ENCODE data around the gene USP25.

DNA sequence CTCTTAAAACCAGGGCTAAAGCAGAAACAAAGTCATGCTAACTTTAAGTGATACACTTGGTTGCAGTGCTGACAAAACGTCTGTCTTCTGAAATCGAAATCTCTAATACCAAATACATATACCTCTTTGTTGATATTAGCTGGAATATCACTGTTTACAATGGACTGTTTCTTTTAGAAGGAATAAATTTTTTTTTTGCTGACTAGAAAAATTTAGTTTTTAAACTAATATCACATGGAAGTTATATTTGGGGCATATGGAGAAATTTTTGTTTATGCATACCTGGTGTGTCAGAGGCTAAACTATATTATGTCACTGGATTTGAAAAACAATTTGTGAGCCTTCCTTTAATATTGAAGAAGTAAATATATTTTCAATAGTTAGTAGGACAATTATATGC, 39.1 kb downstream of the USP25 start:
- TF ChIP-seq ZNF70 (CRISPR knock-in tag; IDR thresholded peaks at IDR 0.05), result no peak
- TF ChIP-seq, protein P1, sequence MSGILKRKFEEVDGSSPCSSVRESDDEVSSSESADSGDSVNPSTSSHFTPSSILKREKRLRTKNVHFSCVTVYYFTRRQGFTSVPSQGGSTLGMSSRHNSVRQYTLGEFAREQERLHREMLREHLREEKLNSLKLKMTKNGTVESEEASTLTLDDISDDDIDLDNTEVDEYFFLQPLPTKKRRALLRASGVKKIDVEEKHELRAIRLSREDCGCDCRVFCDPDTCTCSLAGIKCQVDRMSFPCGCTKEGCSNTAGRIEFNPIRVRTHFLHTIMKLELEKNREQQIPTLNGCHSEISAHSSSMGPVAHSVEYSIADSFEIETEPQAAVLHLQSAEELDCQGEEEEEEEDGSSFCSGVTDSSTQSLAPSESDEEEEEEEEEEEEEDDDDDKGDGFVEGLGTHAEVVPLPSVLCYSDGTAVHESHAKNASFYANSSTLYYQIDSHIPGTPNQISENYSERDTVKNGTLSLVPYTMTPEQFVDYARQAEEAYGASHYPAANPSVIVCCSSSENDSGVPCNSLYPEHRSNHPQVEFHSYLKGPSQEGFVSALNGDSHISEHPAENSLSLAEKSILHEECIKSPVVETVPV (CRISPR knock-in tag; IDR thresholded peaks at IDR 0.05), result no peak
- TF ChIP-seq ESRRG (CRISPR knock-in tag; IDR thresholded peaks at IDR 0.05), result no peak
- no peak for TF ChIP-seq RARB (CRISPR knock-in tag; IDR thresholded peaks at IDR 0.05)
- no peak for TF ChIP-seq ARNTL (CRISPR knock-in tag; IDR thresholded peaks at IDR 0.05; ENCODE audit: borderline replicate concordance, low read depth)
- TF ChIP-seq, protein P2, sequence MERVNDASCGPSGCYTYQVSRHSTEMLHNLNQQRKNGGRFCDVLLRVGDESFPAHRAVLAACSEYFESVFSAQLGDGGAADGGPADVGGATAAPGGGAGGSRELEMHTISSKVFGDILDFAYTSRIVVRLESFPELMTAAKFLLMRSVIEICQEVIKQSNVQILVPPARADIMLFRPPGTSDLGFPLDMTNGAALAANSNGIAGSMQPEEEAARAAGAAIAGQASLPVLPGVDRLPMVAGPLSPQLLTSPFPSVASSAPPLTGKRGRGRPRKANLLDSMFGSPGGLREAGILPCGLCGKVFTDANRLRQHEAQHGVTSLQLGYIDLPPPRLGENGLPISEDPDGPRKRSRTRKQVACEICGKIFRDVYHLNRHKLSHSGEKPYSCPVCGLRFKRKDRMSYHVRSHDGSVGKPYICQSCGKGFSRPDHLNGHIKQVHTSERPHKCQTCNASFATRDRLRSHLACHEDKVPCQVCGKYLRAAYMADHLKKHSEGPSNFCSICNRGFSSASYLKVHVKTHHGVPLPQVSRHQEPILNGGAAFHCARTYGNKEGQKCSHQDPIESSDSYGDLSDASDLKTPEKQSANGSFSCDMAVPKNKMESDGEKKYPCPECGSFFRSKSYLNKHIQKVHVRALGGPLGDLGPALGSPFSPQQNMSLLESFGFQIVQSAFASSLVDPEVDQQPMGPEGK (CRISPR knock-in tag; IDR thresholded peaks at IDR 0.05; ENCODE audit: borderline replicate concordance), result no peak
- no peak for TF ChIP-seq ZFP30 (CRISPR knock-in tag; IDR thresholded peaks at IDR 0.05)
- no peak for TF ChIP-seq TOX (CRISPR knock-in tag; IDR thresholded peaks at IDR 0.05; ENCODE audit: borderline replicate concordance)
